B cell (primary cell): ENCODE measurements around the gene RUFY3. TPM values are rescaled to one million over a fixed set of nuclear protein-coding genes. Genes with fewer than 3 reads are reported as not detected.

Experiments
- ATAC-seq: fragments of 200-7000 bp; cut with Tn5 transposase; one replicate; pipeline ENCODE4 v1.10.0; 2021; ENCODE audit warnings: low read depth, mild to moderate bottlenecking, moderate number of reproducible peaks, moderate library complexity
- CTCF ChIA-PET: fragments of 350-600 bp; sonication (Branson Sonifier 250); formaldehyde crosslinking; loops from one replicate; lab custom pipeline; 2021; ENCODE audit warnings: antibody characterized with exemption, inconsistent platforms; lab: Charles Lee
- POLR2A ChIA-PET: fragments of 350-600 bp; sonication (Branson Sonifier 250); formaldehyde crosslinking; loops from one replicate; lab custom pipeline; 2021; ENCODE audit warnings: antibody characterized with exemption; lab: Charles Lee
- DNase-seq: peaks from one replicate; pipeline ENCODE4 v3.0.0; 2013
- H2AFZ ChIP-seq: 2 replicates; pipeline ENCODE4 v1.6.1; 2012; ENCODE audit warnings: mild to moderate bottlenecking, low read depth, low read length; ENCODE audit not compliant: insufficient read depth, poor library complexity, severe bottlenecking
- H3K27ac ChIP-seq, 2 donors: 1 replicate in 1 of 2; 2 replicates in 1 of 2; pipeline ENCODE4 v1.5.1; 2012 to 2013; ENCODE audit warnings: low read length in 2 of 2, mild to moderate bottlenecking in 2 of 2, moderate library complexity in 1 of 2
- H3K27me3 ChIP-seq, 4 experiments: fragments of 200-600 bp in 1 of 4; sonication (generic) in 1 of 4; replicated peaks in 1 of 4; 1 replicate in 2 of 4; 2 replicates in 2 of 4; pipeline versions ENCODE4 v1.6.1 to v1.7.0; 2013 to 2016; ENCODE audit warnings: low read length in 3 of 4, mild to moderate bottlenecking in 2 of 4, mixed read lengths in 1 of 4, moderate library complexity in 1 of 4; ENCODE audit not compliant: insufficient read depth in 4 of 4, control insufficient read depth in 3 of 4; ENCODE audit errors: control extremely low read depth in 1 of 4
- H3K36me3 ChIP-seq, 2 experiments: replicated peaks in 1 of 2; 1 replicate in 1 of 2; 2 replicates in 1 of 2; pipeline versions ENCODE4 v1.6.1 to v1.7.1; 2013; ENCODE audit warnings: low read length in 1 of 2; ENCODE audit not compliant: insufficient read depth in 2 of 2, control insufficient read depth in 1 of 2; ENCODE audit errors: control extremely low read depth in 1 of 2, extremely low read depth in 1 of 2
- H3K4me1 ChIP-seq, 2 donors: fragments of 200-600 bp in 1 of 2; sonication (generic) in 1 of 2; 1 replicate in 1 of 2; 2 replicates in 1 of 2; pipeline versions ENCODE4 v1.5.1 to v1.6.1; 2013 to 2017; ENCODE audit warnings: low read length in 2 of 2; ENCODE audit not compliant: control insufficient read depth in 2 of 2, insufficient read depth in 2 of 2
- H3K4me2 ChIP-seq: replicated peaks from 2 replicates; pipeline ENCODE3; 2012; ENCODE audit warnings: mild to moderate bottlenecking, low read depth, low read length; ENCODE audit not compliant: poor library complexity, severe bottlenecking
- H3K4me3 ChIP-seq, 5 experiments: fragments of 200-600 bp in 1 of 5; sonication (generic) in 1 of 5; 1 replicate in 3 of 5; 2 replicates in 2 of 5; pipeline versions ENCODE4 v1.5.1 to v1.7.0; 2011 to 2016; ENCODE audit warnings: low read length in 4 of 5, mild to moderate bottlenecking in 4 of 5, low read depth in 2 of 5, control low read depth in 1 of 5, moderate library complexity in 1 of 5; ENCODE audit not compliant: insufficient read depth in 1 of 5; ENCODE audit errors: control extremely low read depth in 1 of 5, extremely low read depth in 1 of 5
- H3K79me2 ChIP-seq: fragments of 200-600 bp; sonication (generic); one replicate; pipeline ENCODE4 v1.6.0; 2016; ENCODE audit warnings: low read length; ENCODE audit not compliant: control insufficient read depth, insufficient read depth
- H3K9ac ChIP-seq: fragments of 200-600 bp; sonication (generic); 2 replicates; pipeline ENCODE4 v1.6.1; 2017; ENCODE audit warnings: mild to moderate bottlenecking, low read length, moderate library complexity
- H3K9me3 ChIP-seq, 3 donors: one replicate each; pipeline versions ENCODE4 v1.6.1 to v1.7.1; 2013; ENCODE audit warnings: low read length in 2 of 3; ENCODE audit not compliant: control insufficient read depth in 2 of 3, insufficient read depth in 1 of 3; ENCODE audit errors: control extremely low read depth in 1 of 3
- H4K20me1 ChIP-seq: 2 replicates; pipeline ENCODE4 v1.6.0; 2012; ENCODE audit warnings: mild to moderate bottlenecking, low read length; ENCODE audit not compliant: insufficient read depth, control insufficient read depth, poor library complexity, severe bottlenecking
- H3K27ac Mint-ChIP-seq: one replicate; pipeline ENCODE4 v1.8.0; 2021; ENCODE audit warnings: mixed read lengths
- H3K27me3 Mint-ChIP-seq: one replicate; pipeline ENCODE4 v1.8.0; 2021; ENCODE audit warnings: mixed read lengths
- H3K4me1 Mint-ChIP-seq: one replicate; pipeline ENCODE4 v1.8.0; 2021; ENCODE audit warnings: mixed read lengths
- H3K4me3 Mint-ChIP-seq: one replicate; pipeline ENCODE4 v1.8.0; 2021; ENCODE audit warnings: mixed read lengths
- H3K9me3 Mint-ChIP-seq: one replicate; pipeline ENCODE4 v1.8.0; 2022; ENCODE audit warnings: mixed read lengths; ENCODE audit not compliant: insufficient read depth
- EZH2 ChIP-seq: IDR thresholded peaks from 2 replicates; pipeline ENCODE4 v1.6.1; 2012; ENCODE audit warnings: borderline replicate concordance, low read depth, mild to moderate bottlenecking, moderate library complexity, low read length; ENCODE audit not compliant: insufficient read depth, poor library complexity, severe bottlenecking
- WGBS: methylation state at CpG from one replicate; pipeline ENCODE4 v1.1.5; 2013; ENCODE audit warnings: missing lambda C conversion rate; ENCODE audit not compliant: insufficient coverage; 5-methylcytosine and 5-hydroxymethylcytosine counted together
- intact Hi-C: fragments of 100-400 bp; cut with micrococcal nuclease; formaldehyde crosslinking; loops from one replicate; pipeline ENCODE4 v1.10.0; 2022
- polyA plus RNA-seq: library from polyadenylated mRNA; depleted of rRNA; stranded (reverse); fragments of >200 nt; gene quantifications from 2 replicates; pipeline ENCODE4 v1.2.3, GENCODE V29; 2012
- total RNA-seq, 2 donors: library from RNA; stranded (reverse); fragments of 120-200 nt in 1 of 2; gene quantifications; 1 replicate in 1 of 2; 2 replicates in 1 of 2; pipeline versions ENCODE4 v1.2.3 to v1.2.4, GENCODE V29; 2013 to 2022
- TF ChIP-seq, protein P1 (sequence below): fragments of 200-600 bp; IDR thresholded peaks from one replicate; pipeline ENCODE4 v1.8.0; 2022; ENCODE audit warnings: antibody characterized with exemption, mild to moderate bottlenecking

RUFY3 gene
- total and polyA plus RNA-seq, 2 donors (not counting 1 experiment from before 2014, with no cell fraction given) = 26.1 to 74.1 TPM

DNA sequence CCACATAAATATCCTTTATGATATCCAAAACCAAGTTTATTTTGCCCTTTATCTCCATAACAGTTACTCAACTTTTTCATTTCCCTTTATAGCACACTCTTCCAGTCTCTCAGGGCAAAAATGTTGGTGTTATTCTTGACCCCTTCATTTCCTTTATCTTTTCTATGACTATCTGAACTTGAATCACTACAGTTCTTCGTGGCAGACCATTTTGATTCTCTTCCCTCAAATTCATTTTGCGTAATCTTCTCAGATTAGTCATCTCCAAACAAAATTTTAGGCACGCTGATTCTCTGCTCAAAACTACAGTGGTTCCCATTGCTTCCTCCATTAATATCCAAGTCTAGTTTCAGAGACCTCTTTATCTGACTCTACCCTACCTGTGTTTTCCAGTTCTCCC is 26.1 kb downstream of the RUFY3 start:
- no peak overlapping the region for H3K9ac ChIP-seq
- POLR2A ChIA-PET = no interaction called here
- H4K20me1 ChIP-seq = no peaks in the 10 kb centered on the region
- H2AFZ ChIP-seq = no peak overlapping the region
- H3K4me1 Mint-ChIP-seq = peaks cover 18% of the 10 kb centered on the region
- 86% methylated on average over 3 of the region's 3 CpGs for WGBS
- TF ChIP-seq, protein P1, sequence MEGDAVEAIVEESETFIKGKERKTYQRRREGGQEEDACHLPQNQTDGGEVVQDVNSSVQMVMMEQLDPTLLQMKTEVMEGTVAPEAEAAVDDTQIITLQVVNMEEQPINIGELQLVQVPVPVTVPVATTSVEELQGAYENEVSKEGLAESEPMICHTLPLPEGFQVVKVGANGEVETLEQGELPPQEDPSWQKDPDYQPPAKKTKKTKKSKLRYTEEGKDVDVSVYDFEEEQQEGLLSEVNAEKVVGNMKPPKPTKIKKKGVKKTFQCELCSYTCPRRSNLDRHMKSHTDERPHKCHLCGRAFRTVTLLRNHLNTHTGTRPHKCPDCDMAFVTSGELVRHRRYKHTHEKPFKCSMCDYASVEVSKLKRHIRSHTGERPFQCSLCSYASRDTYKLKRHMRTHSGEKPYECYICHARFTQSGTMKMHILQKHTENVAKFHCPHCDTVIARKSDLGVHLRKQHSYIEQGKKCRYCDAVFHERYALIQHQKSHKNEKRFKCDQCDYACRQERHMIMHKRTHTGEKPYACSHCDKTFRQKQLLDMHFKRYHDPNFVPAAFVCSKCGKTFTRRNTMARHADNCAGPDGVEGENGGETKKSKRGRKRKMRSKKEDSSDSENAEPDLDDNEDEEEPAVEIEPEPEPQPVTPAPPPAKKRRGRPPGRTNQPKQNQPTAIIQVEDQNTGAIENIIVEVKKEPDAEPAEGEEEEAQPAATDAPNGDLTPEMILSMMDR = no peak
- no peak for TF ChIP-seq EZH2
- DNase-seq (no peak), ATAC-seq (no peak)
- H3K36me3 ChIP-seq = no peaks in the 10 kb centered on the region
- H3K9me3 ChIP-seq = no peaks in the 10 kb centered on the region
- intact Hi-C loops = no loop called here
- peaks cover 6 to 8% of the 10 kb centered on the region in 2 donors for H3K4me1 ChIP-seq
- peaks cover 67% of the 10 kb centered on the region for H3K79me2 ChIP-seq
- H3K27me3 Mint-ChIP-seq = no peaks in the 10 kb centered on the region
- no peak overlapping the region for H3K4me2 ChIP-seq
- H3K27me3 ChIP-seq = no peaks in the 10 kb centered on the region
- H3K4me3 ChIP-seq = no peak overlapping the region
- no peak overlapping the region for H3K27ac ChIP-seq
- CTCF ChIA-PET = no interaction called here
- H3K4me3 Mint-ChIP-seq = no peak overlapping the region
- no peak overlapping the region for H3K27ac Mint-ChIP-seq
- no peaks in the 10 kb centered on the region for H3K9me3 Mint-ChIP-seq

DNA sequence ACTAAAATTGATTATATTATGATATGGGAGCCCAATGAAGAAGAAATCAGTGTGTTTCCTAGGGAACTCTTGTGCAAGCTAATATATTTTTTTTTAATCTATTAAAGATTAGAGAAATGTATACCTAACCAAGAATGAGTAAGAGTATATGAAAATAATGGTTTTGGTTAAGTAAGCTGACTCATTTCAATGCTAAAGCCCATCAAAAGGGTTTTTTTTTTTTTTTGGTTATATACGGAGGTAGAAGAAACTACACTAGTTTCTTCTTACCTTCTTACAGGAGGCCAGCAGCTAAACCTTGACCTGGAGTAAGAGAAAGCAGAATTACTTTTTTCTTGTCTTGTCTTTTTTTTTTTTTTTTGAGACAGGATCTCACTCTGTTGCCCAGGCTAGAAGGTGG is 27.5 kb downstream of the RUFY3 start:
- H2AFZ ChIP-seq = no peak overlapping the region
- no peak overlapping the region for H3K4me2 ChIP-seq
- Mint-ChIP-seq H3K27ac (no peak overlapping the region), H3K27me3 (no peaks in the 10 kb centered on the region), H3K4me3 (no peak overlapping the region), H3K9me3 (no peaks in the 10 kb centered on the region), H3K4me1 (peaks cover 27% of the 10 kb centered on the region)
- H3K79me2 ChIP-seq = peaks cover 65% of the 10 kb centered on the region
- H3K27me3 ChIP-seq = no peaks in the 10 kb centered on the region
- H3K9me3 ChIP-seq = no peaks in the 10 kb centered on the region
- H4K20me1 ChIP-seq = no peaks in the 10 kb centered on the region
- no CpG with 5 or more reads among the region's 1 CpG for WGBS
- TF ChIP-seq, protein P1 = no peak
- no peak for TF ChIP-seq EZH2
- intact Hi-C loops = no loop called here
- H3K9ac ChIP-seq = no peak overlapping the region
- H3K4me1 ChIP-seq = peaks cover 17 to 20% of the 10 kb centered on the region in 2 donors
- no peaks in the 10 kb centered on the region for H3K36me3 ChIP-seq
- H3K4me3 ChIP-seq = no peak overlapping the region
- ATAC-seq (no peak), DNase-seq (no peak)
- ChIA-PET POLR2A (interaction anchor here (0.6 kb wide), 1 partner anchor 46 kb away, joined by 4 read pairs; no protein-coding TSS in a partner anchor), CTCF (interaction anchor here (0.6 to 2.9 kb wide), 3 partner anchors 10 to 14 kb away, joined by 3 to 20 read pairs (median 4); no protein-coding TSS in a partner anchor)
- no peak overlapping the region for H3K27ac ChIP-seq
